Measurements from ENCODE around the gene FRS3.

Gene FRS3

DNA sequence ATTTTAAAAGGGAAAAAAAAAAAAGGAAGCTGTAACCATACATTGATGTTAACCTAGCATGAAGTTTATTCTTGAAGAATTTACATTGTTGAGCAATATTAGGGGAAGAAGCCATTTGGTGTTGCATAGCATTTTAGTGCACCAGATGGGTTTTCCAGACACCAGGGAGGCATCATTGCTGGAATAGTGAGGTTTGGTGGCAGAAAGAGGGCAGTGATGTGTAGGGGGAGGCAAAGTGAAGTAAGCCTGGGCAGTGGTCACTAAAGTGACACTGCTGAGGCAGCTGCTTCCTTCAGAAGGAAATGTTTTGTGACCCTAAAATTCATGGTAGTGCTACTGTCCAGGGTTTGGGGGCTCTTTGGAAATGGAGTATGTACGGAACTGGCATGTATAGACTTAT lies 10.3 kb upstream of the FRS3 start:
- DNase-seq (ENCODE audit: low spot score) = no peak

DNA sequence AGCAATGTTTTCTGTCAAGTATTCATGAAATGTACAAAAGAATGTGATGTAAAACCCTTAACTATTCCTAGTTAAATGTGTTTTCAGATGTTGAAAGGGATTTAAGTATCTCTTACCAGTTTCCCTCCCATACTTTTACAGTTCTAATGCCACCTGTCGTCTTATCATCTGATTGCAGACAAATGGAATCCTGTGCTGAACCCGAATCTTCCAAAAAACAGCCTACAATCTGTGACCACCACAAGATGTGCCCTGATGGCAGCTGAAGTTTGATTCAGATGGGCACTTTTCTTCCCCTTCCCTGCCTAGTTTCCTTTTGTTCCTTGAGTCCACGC lies 9.7 kb upstream of the FRS3 start:
- no peak for DNase-seq (ENCODE audit: low spot score)

DNA sequence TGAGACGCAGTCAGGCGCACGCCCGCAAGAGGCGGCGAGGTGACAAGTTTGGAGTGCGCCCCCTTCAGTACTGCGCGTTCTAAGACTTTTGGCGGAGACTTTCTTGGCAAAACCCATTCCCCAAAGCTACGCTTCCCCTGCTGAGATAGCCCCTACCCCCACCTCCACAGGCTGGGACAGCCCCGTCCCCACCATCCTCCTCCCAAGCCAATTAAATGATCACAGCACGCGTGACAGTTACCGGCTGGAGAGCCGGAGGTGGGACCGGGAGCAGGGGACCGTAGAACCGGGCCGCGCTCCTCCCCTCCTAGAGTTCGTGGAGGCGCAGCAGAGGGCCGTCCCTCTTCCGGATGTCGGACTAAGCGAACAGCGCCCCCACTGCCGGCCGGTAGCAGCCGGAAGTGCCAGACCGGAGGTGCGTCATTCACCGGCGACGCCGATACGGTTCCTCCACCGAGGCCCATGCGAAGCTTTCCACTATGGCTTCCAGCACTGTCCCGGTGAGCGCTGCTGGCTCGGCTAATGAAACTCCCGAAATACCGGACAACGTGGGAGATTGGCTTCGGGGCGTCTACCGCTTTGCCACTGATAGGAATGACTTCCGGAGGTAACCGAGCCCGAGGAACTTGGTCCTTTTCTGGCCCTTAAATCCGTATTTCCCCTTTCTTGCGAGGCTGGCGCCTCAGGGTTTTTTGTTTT lies 7.7 kb upstream of the FRS3 start, which contains the start of gene TOMM6:
Gene TOMM6 (plus strand): TSS at position 476 of the 699 bp plus-strand sequence. CDS start 4 bp downstream, at position 480.
- DNase-seq (ENCODE audit: low spot score) = peak; percentile 95

DNA sequence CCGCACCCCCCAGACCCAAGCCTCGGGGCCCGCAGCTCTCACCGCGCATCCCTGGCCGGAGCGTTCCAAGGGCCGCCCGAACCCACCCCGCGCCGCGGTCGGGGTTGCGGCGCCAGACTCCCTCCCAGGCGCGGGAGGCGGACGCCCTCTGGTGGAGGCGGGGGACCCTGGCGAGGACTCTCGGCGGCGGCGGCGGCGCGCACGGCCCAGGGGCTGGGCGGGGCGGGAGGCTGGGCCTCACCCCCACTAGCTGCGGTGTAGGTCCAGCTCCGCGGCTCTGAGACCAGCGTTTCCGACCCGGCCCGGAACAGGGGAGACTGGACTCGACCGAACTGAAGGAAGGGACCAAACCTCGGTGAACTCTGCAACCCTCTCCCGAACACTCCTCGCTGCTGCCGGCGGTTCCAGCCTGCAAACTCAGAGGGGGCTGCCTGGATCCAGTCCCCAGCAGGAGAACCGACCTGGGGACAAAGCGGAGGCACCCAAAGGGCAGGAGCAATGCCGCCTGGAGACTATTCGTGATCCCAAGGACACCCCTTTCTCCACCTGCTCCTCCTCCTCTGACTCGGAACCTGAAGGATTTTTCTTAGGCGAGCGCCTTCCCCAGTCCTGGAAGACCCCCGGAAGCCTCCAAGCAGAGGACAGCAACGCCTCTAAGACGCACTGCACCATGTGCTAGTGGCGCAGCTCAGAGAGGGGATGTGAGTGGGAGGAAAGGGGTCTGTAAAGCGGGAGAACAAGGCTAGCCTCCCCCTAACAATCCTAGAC lies 6.9 kb upstream of the FRS3 start:
- peak; percentile 87 for DNase-seq (ENCODE audit: low spot score)

DNA sequence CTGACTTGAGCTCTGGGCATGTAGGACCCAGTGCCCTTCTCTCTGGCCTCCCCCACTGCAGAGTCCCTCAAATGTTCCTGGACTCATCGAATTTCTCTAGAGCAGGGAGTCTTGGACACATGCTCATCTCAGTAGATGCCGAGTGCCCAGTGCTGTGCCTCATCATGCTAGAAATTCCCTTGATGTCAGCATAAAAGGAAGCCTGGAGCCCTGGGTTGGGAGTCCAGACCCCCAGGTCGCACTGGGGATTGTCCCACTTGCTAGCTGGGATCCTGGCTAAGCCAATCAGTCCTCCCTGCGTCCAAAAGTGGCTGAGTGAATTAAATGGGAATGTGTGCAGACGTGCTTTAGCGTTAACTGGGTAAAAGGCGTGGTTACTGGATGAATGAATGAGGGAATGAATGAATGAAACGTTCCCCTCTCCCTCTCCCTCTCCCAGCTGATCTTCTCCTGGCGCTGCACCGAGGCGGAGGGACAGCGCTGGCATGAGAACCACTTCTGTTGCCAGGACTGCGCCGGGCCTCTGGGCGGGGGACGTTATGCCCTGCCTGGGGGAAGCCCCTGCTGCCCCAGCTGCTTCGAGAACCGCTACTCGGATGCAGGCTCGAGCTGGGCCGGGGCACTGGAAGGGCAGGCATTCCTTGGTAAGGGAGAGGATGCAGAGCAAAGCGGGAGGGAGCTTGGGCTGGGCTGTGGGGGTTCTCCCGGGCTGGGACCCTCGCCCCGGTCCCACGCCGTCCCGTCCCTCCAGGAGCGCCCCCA lies 6.2 kb upstream of the FRS3 start:
- DNase-seq (ENCODE audit: low spot score) = no peak

DNA sequence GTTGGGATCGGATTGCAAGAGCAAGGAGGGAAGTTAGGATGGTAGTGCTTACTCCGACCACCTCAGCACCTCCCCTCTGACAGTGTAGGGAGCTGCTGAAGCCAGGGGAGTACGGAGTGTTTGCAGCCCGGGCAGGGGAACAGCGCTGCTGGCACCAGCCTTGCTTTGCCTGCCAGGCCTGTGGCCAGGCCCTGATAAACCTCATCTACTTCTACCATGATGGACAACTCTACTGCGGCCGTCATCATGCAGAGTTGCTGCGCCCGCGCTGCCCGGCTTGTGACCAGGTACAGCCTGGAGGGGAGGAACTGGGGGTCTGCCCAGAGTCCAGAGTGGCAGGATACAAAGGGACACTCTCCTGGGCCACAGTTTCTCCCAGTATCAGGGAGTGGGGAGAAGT lies 5.6 kb upstream of the FRS3 start:
- no peak for DNase-seq (ENCODE audit: low spot score)

DNA sequence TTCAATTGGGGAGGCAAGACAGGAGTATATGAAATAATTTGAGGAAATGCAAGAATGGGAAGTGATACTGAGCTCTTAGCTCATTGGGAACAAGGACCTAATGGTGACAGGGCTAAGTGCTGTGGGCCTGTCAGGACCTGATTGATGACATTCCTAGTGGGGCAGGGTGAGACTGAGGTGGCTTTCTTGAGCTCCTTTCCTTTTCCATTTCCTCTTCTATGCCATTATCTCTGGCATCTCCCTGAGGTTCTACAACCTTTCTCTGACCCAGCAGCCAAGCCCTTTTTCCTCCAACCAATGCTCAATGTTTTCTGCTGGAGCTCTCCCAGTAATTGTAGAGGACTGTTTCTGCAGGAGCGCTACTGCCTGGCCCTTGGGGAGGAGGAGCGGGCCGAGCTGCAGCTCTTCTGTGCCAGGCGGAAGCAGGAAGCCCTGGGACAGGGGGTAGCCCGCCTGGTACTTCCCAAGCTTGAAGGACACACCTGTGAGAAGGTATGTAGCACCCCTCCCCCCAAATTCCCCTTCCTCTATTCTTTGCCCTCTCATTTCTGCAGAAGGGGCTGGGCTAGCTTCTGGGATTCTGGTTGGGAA lies 5.0 kb upstream of the FRS3 start:
- no peak for DNase-seq (ENCODE audit: low spot score)

DNA sequence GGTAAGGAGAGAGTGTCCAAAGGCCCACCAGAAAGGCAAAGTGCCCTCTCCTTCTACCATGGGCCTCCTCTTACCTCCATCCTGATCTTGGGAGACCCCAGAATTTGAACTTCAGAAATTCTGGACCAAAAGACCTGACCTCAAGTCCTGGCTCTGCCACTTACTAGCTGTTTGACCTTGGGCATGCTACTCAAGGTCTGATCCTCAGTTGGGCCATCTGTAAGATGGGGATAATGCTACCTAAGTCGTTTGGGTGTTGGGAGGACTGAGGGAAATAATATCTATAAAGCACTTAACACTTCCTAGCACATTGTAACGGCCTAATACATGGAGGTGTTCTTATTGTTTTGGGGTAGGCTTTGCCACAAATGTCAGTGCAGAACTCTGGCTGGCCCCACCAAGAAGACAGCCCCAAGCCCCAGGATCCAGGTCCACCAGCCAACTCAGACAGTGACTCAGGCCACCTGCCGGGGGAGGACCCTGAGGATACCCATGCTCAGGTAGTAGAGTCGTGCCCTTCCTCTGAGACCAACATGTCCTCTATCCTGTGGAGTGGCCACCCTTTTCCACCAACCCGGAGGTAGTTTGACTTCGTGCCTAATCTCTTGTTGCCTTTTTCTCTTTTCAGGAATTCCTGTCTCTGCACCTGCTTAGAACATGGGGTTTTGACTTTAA lies 3.5 kb upstream of the FRS3 start:
- DNase-seq (ENCODE audit: low spot score) = no peak

DNA sequence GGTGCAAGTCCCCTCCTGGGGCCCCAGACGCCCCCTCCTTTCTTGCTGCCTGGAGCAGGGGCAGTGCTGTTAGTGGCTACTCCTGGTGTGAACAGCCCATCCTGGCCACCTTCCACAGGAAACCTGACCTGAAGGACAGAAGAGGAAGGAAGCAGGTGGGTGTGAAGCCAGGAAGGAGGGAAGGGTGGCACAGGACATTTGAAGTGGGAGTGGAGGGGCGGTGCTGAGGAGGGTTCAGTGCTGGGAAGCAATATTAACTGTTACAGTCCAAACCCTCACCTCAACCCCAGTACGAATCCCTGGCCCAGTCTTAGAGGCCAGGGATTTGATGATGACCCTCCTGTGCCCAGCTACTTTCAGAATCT lies 1.6 kb upstream of the FRS3 start:
- DNase-seq (ENCODE audit: low spot score) = no peak

DNA sequence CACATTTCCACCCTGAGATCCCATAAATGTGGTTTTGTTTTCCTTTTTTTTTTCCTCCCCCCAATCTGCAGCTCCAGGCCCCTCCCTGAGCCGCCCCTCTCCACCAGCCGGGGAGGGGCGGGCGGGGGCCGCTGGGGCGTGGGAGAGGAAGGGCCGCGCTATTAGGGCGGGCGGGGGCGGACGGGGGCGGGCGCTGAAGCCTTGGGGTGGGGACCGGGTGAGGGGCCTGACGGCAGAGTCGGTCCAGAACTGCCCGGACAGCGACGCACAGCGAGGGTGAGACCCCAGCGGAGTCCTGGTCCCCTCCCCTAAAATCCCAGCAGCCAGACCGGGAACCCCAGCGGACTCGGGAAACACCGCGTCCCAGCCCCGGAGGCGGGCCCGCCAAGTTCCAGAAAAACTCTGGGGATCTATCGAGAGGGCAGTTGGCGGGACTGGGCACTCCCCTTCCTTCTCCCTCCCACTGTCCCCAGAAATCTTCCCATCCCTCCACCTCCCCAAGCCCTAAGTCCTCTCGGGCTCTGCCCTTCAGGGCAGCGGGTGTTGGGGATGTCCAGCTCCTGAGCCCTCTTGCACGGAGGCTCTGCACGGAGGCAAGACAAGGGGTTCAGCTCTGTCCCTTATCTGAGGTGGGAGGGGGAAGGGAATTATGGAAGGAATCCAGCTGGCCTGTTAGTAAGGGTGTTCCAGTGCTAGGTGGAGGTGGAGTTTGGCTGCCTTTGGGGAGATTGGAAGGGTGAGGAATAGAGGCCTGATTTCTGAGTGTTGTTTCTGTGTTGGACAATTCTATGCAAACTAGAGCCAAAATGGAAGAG lies 1.1 kb upstream of the FRS3 start, which contains the start of gene PRICKLE4:
Gene PRICKLE4 (plus strand): TSS at position 232 of the 815 bp plus-strand sequence. CDS start 2,692 bp downstream, outside the sequence.
- DNase-seq (ENCODE audit: low spot score) = peak; percentile 31

DNA sequence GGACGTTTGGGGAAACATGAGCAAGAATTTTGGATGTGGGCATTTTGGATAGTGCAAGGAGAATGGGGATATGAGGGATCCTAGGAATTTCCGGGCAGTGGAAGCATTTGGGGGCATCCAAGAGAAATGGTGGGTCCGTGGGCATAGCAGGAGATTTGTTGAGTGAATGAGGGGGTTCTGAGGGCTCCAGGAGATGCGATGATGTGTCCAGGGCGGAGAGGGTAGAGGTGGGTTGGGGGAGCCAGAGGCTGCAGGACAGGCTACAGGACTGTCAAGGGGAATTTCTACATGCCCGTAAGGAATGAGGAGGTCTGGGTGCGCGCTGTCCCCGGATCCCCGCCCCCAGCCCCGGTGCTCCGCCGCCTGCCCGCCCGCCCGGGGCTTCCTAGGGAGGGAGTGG lies 364 bp downstream of the FRS3 start:
- no peak for DNase-seq (ENCODE audit: low spot score)

DNA sequence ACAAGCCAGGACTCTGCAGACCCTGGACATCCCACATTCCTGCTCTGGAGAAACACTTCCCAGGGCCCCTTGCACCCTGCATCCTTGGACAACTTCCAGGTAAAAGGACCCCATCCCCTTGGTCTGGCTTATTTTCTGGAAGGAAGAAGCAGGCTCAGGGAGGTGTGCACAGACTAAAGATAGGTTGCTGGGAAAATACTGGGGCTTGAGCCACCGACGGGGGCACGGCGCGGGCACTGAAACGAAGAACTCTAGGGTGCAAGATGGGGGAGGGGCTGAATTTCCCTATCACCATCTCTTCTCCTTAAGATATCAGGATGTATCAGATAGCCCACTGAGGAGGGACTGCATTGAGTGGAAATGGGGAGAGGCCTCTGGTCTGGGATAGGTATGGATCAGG lies 805 bp downstream of the FRS3 start:
- no peak for DNase-seq (ENCODE audit: low spot score)

DNA sequence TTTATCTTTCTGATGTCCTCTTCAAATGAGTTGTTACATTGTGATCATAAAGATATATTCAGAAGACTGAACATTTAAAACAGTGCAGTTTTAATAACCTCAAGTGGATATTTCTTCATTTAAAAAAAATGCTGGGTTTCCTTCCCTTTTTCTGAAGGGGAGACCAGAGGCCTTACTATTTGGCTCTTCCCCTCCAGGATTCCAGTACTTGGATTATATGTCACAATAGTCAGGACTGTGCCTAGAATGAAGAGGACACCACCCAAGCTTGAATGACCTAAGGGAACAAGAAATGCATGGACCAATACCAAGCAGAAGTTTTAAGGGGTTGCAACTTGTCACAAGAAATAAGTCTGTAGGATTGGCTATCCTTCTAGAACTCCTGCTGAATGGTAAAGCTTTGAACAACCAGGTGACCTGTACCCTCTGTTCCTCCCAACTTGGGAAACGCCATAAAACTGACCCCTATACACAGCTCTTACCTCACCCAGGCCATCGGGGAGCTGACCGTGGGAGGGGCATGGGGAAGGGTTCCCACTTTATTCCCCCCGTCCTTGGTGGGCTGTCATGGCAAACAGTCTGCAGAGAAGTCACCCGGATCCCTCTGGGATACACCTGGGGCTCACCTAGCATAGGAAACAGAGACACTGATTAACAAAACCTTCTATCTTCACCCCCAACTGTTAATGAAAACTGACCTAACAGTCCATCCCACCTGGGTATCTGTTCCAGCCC lies 2.0 kb downstream of the FRS3 start:
- no peak for DNase-seq (ENCODE audit: low spot score)

DNA sequence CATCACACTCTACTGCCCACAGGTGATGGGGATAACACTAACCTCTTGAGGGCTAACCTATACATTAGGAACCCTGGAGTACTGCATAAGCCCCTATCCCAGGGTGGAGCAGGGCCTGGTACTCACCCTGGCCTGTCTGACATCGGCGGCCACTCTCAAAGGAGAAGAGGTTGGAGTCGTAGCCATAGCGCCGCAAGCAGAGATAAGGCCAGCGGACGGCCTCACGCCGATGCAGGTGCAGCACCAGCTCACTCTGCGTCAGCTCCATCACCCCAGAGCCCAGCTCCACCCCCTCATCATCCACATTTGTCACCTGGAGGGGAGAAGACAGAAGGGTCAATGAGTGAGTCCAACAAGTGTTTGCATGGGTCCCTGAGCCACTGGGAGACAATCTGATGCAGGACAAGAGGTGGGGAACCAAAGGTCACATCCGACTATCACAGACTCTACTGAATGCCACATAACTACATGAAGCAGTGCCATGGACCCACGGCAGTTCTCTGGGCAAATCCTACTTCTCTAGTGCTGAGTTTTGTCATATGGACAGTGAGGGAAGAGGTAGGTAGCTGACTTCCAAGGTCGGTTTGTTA lies 4.3 kb downstream of the FRS3 start:
- DNase-seq (ENCODE audit: low spot score) = no peak

DNA sequence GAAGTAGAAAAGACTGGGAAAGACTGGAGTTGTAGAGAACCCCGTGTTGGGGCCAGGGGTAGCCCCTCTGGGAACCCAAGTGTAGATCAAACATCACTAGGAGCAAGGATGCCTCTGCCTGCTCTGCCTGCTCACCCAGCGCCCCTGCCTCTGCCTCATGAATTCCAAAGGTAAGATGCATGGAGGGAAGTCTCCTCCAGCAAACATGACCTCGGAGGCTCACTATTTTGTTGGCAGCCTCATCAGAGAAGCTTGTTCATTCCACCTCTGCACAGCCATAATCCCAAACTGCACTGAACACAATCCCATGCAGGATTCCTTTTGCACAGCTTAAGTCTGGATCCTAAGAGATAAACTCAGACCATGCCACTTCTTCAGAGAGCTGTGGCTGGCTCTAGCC lies 4.9 kb downstream of the FRS3 start:
- DNase-seq (ENCODE audit: low spot score) = no peak

DNA sequence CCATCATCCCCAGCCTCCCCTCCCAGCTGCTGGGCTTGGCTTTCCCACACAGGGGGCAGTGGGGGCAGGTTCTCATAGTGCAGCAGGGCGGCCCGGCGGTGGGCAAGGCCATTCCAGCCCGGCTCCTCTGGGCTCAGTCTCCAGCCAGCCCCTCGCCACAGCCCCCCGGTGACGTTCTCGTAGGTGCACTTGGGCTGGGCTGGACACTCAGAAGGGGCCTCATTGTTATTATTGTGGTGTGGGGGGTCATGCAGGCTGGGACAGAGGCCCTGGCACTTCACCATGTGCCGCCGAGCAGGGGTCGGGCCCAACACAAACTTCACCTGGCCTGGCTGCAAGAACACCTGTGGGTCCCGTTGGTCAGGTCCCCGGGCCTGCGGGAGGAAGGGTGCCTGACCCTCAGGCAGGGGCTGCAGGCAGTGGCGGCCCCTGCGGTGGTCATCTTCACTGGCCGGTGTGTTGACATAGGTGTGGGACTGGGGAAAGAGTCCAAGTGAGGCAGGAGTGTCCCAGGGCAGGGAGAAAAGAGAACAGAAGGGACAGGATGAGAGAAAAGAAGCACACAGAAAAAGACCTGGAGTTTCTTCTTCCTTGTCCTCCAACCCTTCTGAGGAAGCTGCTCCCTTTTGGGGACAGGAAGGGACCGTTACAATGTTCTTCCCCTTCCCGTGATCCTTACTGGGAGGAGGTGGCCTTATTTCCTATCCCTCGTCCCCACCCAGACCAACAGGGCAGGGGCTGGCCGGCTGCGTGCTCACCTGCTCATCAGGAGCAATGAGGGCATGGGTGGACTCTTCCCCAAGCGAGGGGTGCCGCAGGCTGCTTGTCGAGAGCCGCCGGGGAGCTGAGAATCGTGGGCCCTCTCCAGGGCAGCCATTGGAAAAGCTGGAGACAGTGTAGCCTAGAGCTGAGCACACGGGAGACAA lies 8.4 kb downstream of the FRS3 start:
- DNase-seq (ENCODE audit: low spot score) = no peak

DNA sequence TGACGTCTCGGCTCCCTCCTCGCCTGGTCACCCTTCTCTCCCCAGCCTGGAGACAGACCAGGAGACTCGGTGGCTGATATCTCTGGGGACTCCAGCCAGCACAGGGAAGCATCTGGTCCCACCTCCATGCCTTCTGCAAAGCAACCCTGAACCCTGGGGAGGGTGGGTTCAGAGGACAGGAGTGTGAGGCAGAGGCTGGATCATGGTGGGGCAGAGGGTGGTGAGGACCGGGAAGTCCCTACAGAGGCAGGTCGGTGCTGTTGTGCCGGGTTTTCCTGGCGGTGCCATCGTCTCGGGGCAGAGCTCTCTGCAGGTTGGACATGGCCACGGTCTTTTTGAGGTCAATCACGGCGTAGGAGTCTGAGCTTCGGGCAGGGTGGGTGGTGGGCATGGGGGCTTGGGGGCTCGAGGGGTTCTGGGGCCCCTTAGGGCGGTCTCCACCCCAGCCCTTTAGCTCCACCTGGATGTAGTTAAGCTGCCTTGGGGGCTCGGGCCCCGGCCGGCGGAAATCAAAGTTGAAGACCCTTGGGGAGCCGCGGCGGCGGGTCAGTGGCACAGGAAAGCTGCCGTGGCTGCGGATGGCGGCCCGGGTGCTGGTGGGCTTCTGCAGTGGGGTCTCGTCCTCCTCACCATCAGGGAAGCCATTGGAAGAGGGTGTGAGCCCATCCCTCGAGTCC lies 9.2 kb downstream of the FRS3 start:
- no peak for DNase-seq (ENCODE audit: low spot score)

DNA sequence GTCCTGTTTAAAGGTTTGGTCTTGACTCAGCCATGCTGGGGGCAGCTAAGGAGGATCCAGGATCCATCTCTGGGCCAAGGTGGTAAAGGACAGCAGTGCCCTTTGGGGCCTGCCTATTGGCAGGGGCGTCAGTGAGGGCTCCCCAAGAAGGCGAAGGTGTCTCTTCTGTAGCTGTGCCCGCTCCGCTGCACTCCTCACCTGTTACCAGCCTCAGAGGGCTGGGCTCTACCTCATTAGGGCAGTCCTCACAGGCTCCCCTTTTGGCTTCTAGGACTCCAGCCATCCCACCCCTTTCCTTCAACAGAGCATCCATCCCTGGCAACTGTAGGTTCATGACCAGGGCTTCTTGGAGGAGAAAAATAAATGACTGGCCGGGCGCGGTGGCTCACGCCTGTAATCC lies 10.3 kb downstream of the FRS3 start:
- DNase-seq (ENCODE audit: low spot score) = no peak

All from hematopoietic multipotent progenitor cell treated with erythropoietin and hydrocortisone succinate and interleukin-3 and kit ligand, for 15 days (in vitro differentiated cells).